HepG2 (cell line): Measurements from ENCODE around the gene RAC3. TPM values are rescaled to one million over a fixed set of nuclear protein-coding genes. Genes with fewer than 3 reads are reported as not detected.
A peak's percentile ranks its signal among the peaks of the same experiment; 100 is the strongest.

ENCODE experiments used
- CAMTA2 ChIP-seq: sonication (generic); formaldehyde crosslinking; IDR thresholded peaks from 2 replicates; pipeline ENCODE4 v1.4.0; 2020; ENCODE audit warnings: mild to moderate bottlenecking, missing genetic modification reagents, borderline replicate concordance
- DMTF1 ChIP-seq: sonication (generic); formaldehyde crosslinking; IDR thresholded peaks from 2 replicates; pipeline ENCODE4 v1.4.0; 2020; ENCODE audit warnings: mild to moderate bottlenecking, missing genetic modification reagents
- NR2F6 ChIP-seq, 2 experiments: IDR thresholded peaks; 2 replicates each; pipeline ENCODE4 v1.6.1; 2016; ENCODE audit warnings: antibody characterized with exemption in 1 of 2, mild to moderate bottlenecking in 1 of 2
- RNF2 ChIP-seq: fragments of 450-650 bp; conservative IDR thresholded peaks from 2 replicates; pipeline ENCODE4 v1.6.1; 2016; ENCODE audit warnings: low read depth
- TEAD2 ChIP-seq: sonication (generic); formaldehyde crosslinking; IDR thresholded peaks from 2 replicates; pipeline ENCODE4 v1.9.0; 2021; ENCODE audit warnings: missing genetic modification reagents
- TOPORS ChIP-seq: sonication (generic); formaldehyde crosslinking; IDR thresholded peaks from 2 replicates; pipeline ENCODE4 v1.8.0; 2023; ENCODE audit warnings: mild to moderate bottlenecking, missing genetic modification reagents
- YY1 ChIP-seq: IDR thresholded peaks from 2 replicates; pipeline ENCODE4 v1.6.1; 2011; ENCODE audit warnings: low read length, low read depth, moderate library complexity, mild to moderate bottlenecking; ENCODE audit not compliant: insufficient read depth, insufficient replicate concordance
- ZBTB21 ChIP-seq: sonication (generic); formaldehyde crosslinking; IDR thresholded peaks from 2 replicates; pipeline ENCODE4 v1.4.0; 2020; ENCODE audit warnings: missing genetic modification reagents
- ZGPAT ChIP-seq: IDR thresholded peaks from 2 replicates; pipeline ENCODE4 v1.6.1; 2016; ENCODE audit warnings: mild to moderate bottlenecking
- ZKSCAN5 ChIP-seq: sonication (generic); formaldehyde crosslinking; IDR thresholded peaks from 2 replicates; pipeline ENCODE4 v1.5.1; 2020; ENCODE audit warnings: mild to moderate bottlenecking, missing genetic modification reagents
- ZNF275 ChIP-seq: sonication (generic); formaldehyde crosslinking; IDR thresholded peaks from 2 replicates; pipeline ENCODE4 v1.8.0; 2022; ENCODE audit warnings: missing genetic modification reagents, mild to moderate bottlenecking, inconsistent platforms, borderline replicate concordance
- ZNF317 ChIP-seq: sonication (generic); formaldehyde crosslinking; IDR thresholded peaks from 2 replicates; pipeline ENCODE4 v1.5.0; 2020; ENCODE audit warnings: mild to moderate bottlenecking, missing genetic modification reagents
- ZNF660 ChIP-seq: sonication (generic); formaldehyde crosslinking; IDR thresholded peaks from 2 replicates; pipeline ENCODE4 v1.5.1; 2020; ENCODE audit warnings: mild to moderate bottlenecking, low read depth, missing genetic modification reagents, borderline replicate concordance
- ZNF674 ChIP-seq: sonication (generic); formaldehyde crosslinking; IDR thresholded peaks from 2 replicates; pipeline ENCODE4 v1.5.0; 2020; ENCODE audit warnings: low read depth, mild to moderate bottlenecking, missing genetic modification reagents
- ZNF687 ChIP-seq: sonication (generic); formaldehyde crosslinking; IDR thresholded peaks from 2 replicates; pipeline ENCODE4 v1.5.1; 2020; ENCODE audit warnings: mild to moderate bottlenecking, missing genetic modification reagents, moderate library complexity
- ZNF740 ChIP-seq: sonication (generic); formaldehyde crosslinking; IDR thresholded peaks from 2 replicates; pipeline ENCODE4 v1.4.0; 2020; ENCODE audit warnings: missing genetic modification reagents
- ZNF841 ChIP-seq: sonication (generic); formaldehyde crosslinking; IDR thresholded peaks from 2 replicates; pipeline ENCODE4 v1.8.1; 2023; ENCODE audit warnings: missing genetic modification reagents, borderline replicate concordance
- polyA plus RNA-seq, 8 experiments: library from polyadenylated mRNA; depleted of rRNA in 3 of 8; stranded (reverse) in 7 of 8; unstranded in 1 of 8; fragments of >200 nt; fragmentation: Illumina TruSeq in 4 of 8; extraction: Trizol in 4 of 8; gene quantifications; 2 replicates each; pipeline versions ENCODE4 v1.2.1 to v1.2.3, GENCODE V29; 2011 to 2016; ENCODE audit warnings: low read depth in 4 of 8, missing spikeins in 1 of 8, mixed read lengths in 1 of 8; ENCODE audit not compliant: insufficient read depth in 1 of 8
- total RNA-seq, 5 experiments: library from RNA; depleted of rRNA; stranded (reverse); fragments of >200 nt; fragmentation: Illumina TruSeq; extraction: Trizol; gene quantifications; 2 replicates each; pipeline ENCODE4 v1.2.3, GENCODE V29; 2016; ENCODE audit warnings: low read depth in 1 of 5

RAC3 gene
- total and polyA plus RNA-seq, 2 of the 13 experiments (the other 11 are each of a cell fraction or from before 2014, with no cell fraction given), result 10.5 to 21.3 TPM

GRCh38 chr17:82022310-82022980, 9.0 kb upstream of the RAC3 start, which contains the start of gene CENPX (continued):
- peak; percentile 66 for TF ChIP-seq ZNF687 (CRISPR knock-in tag)
- peak; percentile 76 for TF ChIP-seq YY1
- TF ChIP-seq ZBTB21, result peak; percentile 15; the same call in 1 of the 2 replicates
- peak; percentile 90 for TF ChIP-seq ZNF275 (CRISPR knock-in tag)
- TF ChIP-seq ZNF660, result 0 out of 2 replicates have a peak, but pooled peaks have one; percentile 60
- no peak for TF ChIP-seq NR2F6 (IDR thresholded peaks at IDR 0.05)
- peak; percentile 51; the same call in 1 of the 2 replicates for TF ChIP-seq NR2F6 (CRISPR knock-in tag; IDR thresholded peaks at IDR 0.05)
- TF ChIP-seq ZNF841 (CRISPR knock-in tag), result no peak
- TF ChIP-seq ZNF674 (CRISPR knock-in tag), result no peak
- TF ChIP-seq ZKSCAN5 (CRISPR knock-in tag), result no peak
- 0 out of 2 replicates have a peak, but pooled peaks have one; percentile 32 for TF ChIP-seq CAMTA2
- peak; percentile 61; the same call in 1 of the 2 replicates for TF ChIP-seq ZNF317
- peak; percentile 56; the same call in 1 of the 2 replicates for TF ChIP-seq ZGPAT
- TF ChIP-seq ZNF740 (CRISPR knock-in tag), result no peak
- no peak for TF ChIP-seq RNF2
- TF ChIP-seq DMTF1 (CRISPR knock-in tag), result no peak
- TF ChIP-seq TOPORS (CRISPR knock-in tag), result no peak
- TF ChIP-seq TEAD2 (CRISPR knock-in tag), result no peak
